ENCODE results near the gene HINT2. TPM values are rescaled to one million over a fixed set of nuclear protein-coding genes. Genes with fewer than 3 reads are reported as not detected.

Gene HINT2
- total and polyA plus RNA-seq, 2 donors from 2014 or later, result 55.1 to 307 TPM

DNA sequence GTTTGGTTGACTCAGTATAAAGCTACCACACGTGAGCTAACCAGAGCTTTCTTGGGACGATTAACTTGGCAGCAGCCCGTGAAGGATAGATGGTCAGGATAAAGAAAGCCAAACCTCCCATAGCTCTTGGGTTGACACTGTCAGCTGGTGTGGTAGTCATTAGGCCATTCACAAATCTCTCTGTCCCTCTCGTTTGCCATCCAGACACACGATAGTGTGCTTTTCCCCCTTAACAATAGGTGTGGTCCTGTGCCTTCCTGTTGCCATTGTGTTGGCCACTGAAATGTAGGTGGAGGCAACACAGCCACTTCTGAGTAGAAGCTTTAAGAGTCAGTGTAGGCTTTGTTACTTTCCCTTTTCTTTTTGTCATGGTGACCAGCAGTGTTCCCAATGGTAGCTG lies 43.6 kb upstream of the HINT2 start:
- no peak for FAIRE-seq

DNA sequence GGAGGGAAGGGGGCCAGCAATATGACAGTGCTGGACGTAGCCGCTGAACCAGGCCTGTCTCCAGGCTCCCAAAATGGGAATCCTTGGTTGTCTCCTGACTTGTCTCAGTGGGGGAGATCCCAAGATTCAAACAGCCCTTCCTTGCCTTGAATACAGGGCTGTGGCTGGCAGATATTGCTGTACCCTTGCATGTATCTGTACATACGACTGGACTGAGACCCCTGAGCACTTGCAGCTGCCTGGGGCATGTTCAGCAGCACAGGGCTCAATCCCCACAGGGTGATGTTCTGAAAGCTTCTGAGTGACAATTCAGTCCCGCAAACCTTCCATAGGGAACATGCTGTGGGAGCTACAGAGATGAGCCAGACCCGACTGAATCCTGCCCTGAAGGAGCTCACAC lies 42.0 kb upstream of the HINT2 start:
- H3K36me3 ChIP-seq (ENCODE audit: control insufficient read depth in 2 of 3, insufficient read depth in 3 of 3, low read length in 3 of 3), result no peaks in the 10 kb centered on the region
- intact Hi-C loops (cut with DNase I), result no loop called here
- no peaks in the 10 kb centered on the region for H3K4me1 ChIP-seq (ENCODE audit: control insufficient read depth in 2 of 3, insufficient read depth in 2 of 3, low read depth in 1 of 3, low read length in 3 of 3)
- no peaks in the 10 kb centered on the region for H3K9me3 ChIP-seq (ENCODE audit: control insufficient read depth in 2 of 3, insufficient read depth in 1 of 3, low read length in 3 of 3)
- no peaks in the 10 kb centered on the region for H3K27me3 ChIP-seq (ENCODE audit: control insufficient read depth, insufficient read depth, low read length)
- no peak overlapping the region for H3K27ac ChIP-seq (ENCODE audit: low read depth in 2 of 2, low read length in 2 of 2)
- TF ChIP-seq, protein P1, sequence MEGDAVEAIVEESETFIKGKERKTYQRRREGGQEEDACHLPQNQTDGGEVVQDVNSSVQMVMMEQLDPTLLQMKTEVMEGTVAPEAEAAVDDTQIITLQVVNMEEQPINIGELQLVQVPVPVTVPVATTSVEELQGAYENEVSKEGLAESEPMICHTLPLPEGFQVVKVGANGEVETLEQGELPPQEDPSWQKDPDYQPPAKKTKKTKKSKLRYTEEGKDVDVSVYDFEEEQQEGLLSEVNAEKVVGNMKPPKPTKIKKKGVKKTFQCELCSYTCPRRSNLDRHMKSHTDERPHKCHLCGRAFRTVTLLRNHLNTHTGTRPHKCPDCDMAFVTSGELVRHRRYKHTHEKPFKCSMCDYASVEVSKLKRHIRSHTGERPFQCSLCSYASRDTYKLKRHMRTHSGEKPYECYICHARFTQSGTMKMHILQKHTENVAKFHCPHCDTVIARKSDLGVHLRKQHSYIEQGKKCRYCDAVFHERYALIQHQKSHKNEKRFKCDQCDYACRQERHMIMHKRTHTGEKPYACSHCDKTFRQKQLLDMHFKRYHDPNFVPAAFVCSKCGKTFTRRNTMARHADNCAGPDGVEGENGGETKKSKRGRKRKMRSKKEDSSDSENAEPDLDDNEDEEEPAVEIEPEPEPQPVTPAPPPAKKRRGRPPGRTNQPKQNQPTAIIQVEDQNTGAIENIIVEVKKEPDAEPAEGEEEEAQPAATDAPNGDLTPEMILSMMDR (IDR thresholded peaks at IDR 0.05; ENCODE audit: borderline replicate concordance, extremely low read depth, insufficient read depth), result no peak
- no peak overlapping the region for H3K9ac ChIP-seq (ENCODE audit: low read length in 3 of 3)
- DNase-seq (peak in 2 of 5 donors; percentile 5 to 16), FAIRE-seq (no peak)
- H3K4me3 ChIP-seq (ENCODE audit: low read length in 3 of 3), result no peak overlapping the region

More for the DNA sequence above, 43.6 kb upstream of the HINT2 start:
- H3K36me3 ChIP-seq (ENCODE audit: control insufficient read depth in 2 of 3, insufficient read depth in 3 of 3, low read length in 3 of 3), result no peaks in the 10 kb centered on the region
- TF ChIP-seq, protein P1 (IDR thresholded peaks at IDR 0.05; ENCODE audit: borderline replicate concordance, extremely low read depth, insufficient read depth), result no peak
- no peak overlapping the region for H3K4me3 ChIP-seq (ENCODE audit: low read length in 3 of 3)
- no peak overlapping the region for H3K27ac ChIP-seq (ENCODE audit: low read depth in 2 of 2, low read length in 2 of 2)
- no peak for DNase-seq
- no peaks in the 10 kb centered on the region for H3K27me3 ChIP-seq (ENCODE audit: control insufficient read depth, insufficient read depth, low read length)
- no peaks in the 10 kb centered on the region for H3K9me3 ChIP-seq (ENCODE audit: control insufficient read depth in 2 of 3, insufficient read depth in 1 of 3, low read length in 3 of 3)
- H3K4me1 ChIP-seq (ENCODE audit: control insufficient read depth in 2 of 3, insufficient read depth in 2 of 3, low read depth in 1 of 3, low read length in 3 of 3), result no peaks in the 10 kb centered on the region
- intact Hi-C loops (cut with DNase I), result no loop called here
- H3K9ac ChIP-seq (ENCODE audit: low read length in 3 of 3), result no peak overlapping the region

DNA sequence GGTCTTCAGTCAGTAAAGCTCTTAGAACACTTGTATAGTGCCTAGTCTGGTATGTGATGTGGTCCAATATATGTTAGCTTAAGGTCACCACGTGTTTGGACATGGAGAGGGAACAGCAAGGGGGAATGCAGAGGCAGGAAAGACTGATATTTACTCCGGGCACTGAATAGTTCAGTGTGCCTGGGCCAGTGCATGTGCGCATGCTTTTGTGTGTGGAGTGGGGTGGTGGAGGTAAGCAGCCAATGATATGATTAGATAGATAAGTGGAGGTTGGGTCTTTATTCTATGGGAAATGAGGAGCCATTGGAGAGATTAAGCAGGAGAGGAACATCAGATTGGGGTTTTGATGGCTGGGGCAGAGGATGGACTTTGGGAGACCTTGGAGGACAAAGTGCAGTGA lies 41.4 kb upstream of the HINT2 start:
- TF ChIP-seq, protein P1 (IDR thresholded peaks at IDR 0.05; ENCODE audit: borderline replicate concordance, extremely low read depth, insufficient read depth), result no peak
- H3K9ac ChIP-seq (ENCODE audit: low read length in 3 of 3), result no peak overlapping the region
- FAIRE-seq (no peak), DNase-seq (peak in 2 of 5 donors; percentile 3 to 5)
- H3K27me3 ChIP-seq (ENCODE audit: control insufficient read depth, insufficient read depth, low read length), result no peaks in the 10 kb centered on the region
- no peaks in the 10 kb centered on the region for H3K4me1 ChIP-seq (ENCODE audit: control insufficient read depth in 2 of 3, insufficient read depth in 2 of 3, low read depth in 1 of 3, low read length in 3 of 3)
- no peak overlapping the region for H3K27ac ChIP-seq (ENCODE audit: low read depth in 2 of 2, low read length in 2 of 2)
- H3K4me3 ChIP-seq (ENCODE audit: low read length in 3 of 3), result no peak overlapping the region
- H3K9me3 ChIP-seq (ENCODE audit: control insufficient read depth in 2 of 3, insufficient read depth in 1 of 3, low read length in 3 of 3), result no peaks in the 10 kb centered on the region
- intact Hi-C loops (cut with DNase I), result no loop called here
- no peaks in the 10 kb centered on the region for H3K36me3 ChIP-seq (ENCODE audit: control insufficient read depth in 2 of 3, insufficient read depth in 3 of 3, low read length in 3 of 3)
